Measurements from ENCODE around the gene MTCH2.

GRCh38 chr11:47641600-47642098 is 710 bp downstream of the MTCH2 start:
- TF ChIP-seq CTCF (conservative IDR thresholded peaks at IDR 0.05; ENCODE audit: low read length) (no peak), EZH2phosphoT487 (IDR thresholded peaks at IDR 0.05; ENCODE audit: borderline replicate concordance) (no peak)

Data from Loucy (cell line).